HG03457 (cell line): ENCODE data around the gene IL2RA.

ENCODE experiments used
- ATAC-seq: cut with Tn5 transposase; IDR thresholded peaks from one replicate; pipeline ENCODE4 v1.9.1; 2021; ENCODE audit warnings: moderate number of reproducible peaks; ENCODE audit not compliant: unreplicated experiment

The IL2RA gene

DNA sequence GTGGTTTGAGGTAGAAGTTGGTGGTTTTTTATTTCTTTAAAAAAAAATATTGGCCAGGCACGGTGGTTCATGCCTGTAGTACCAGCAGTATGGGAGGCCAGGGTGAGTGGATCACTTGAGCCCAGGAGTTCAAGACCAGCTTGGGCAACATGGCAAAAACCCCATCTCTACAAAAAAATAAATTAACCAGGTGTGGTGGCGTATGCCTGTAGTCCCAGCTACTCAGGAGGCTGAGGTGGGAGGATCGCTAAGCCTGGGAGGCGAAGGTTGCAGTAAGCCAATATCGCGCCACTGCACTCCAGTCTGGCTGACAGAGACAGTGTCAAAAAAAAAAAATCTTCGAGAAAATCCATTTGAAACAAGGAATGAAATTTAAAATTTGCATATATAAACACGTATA, 1.1 kb downstream of the IL2RA start:
- ATAC-seq, result no peak

DNA sequence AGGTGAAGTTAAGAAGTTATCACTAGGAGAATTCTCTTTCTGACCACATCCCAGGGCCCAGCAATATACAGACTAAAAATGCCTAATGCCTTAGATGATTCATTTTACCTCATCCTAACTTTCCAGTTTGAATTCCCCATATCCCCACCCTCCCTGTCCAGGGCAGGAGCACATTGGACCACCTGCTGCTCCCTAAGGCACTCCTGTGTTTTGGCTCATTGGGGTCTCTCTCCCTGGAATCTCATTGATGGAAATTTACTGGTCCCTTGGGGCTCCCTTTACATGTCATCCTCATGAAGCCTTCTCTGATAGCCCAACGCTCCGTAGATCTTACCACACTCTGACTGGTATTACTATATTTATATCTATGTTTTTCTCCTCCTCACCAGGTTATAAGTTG, 2.7 kb downstream of the IL2RA start:
- ATAC-seq, result no peak

GRCh38 chr10:6058682-6059475, 3.3 kb downstream of the IL2RA start:
- no peak for ATAC-seq

GRCh38 chr10:6056411-6057135, 5.6 kb downstream of the IL2RA start:
- no peak for ATAC-seq

DNA sequence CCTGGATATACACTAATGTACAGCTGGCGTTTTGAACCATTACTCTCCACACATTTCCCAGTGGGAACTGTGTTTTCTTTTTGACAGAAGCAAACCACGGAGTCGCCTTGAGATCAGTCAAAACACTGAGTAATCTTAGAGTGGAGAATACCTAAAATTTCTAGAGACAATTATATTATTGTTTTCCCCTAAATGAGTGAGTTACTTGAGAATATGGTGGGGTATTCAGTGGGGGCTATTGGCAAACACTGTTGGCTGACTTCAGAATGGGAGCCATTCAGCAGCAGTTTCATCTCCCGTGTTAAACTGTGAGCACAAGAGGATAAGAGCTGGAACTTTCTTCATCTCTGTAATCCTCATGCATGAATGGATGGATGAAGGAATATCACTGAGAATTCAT, 6.2 kb downstream of the IL2RA start:
- ATAC-seq, result no peak

DNA sequence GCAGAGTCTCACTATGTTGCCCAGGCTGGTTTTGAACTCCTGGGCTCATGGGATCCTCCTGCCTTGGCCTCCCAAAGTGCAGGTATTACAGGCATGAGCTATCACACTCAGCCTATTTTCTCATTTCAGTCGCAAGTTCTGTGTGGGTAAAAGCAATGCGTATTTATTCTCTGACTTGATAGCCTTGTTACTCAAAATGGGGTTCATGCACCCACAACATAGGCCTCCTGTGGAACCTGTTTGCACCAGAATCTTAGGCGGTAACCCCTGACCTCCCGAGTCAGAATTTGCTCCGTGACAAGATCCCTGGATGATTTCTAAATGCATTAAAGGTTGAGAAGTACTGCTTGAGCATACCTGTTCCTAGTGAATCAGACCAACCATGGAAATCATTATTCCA, 7.3 kb downstream of the IL2RA start:
- ATAC-seq, result no peak

DNA sequence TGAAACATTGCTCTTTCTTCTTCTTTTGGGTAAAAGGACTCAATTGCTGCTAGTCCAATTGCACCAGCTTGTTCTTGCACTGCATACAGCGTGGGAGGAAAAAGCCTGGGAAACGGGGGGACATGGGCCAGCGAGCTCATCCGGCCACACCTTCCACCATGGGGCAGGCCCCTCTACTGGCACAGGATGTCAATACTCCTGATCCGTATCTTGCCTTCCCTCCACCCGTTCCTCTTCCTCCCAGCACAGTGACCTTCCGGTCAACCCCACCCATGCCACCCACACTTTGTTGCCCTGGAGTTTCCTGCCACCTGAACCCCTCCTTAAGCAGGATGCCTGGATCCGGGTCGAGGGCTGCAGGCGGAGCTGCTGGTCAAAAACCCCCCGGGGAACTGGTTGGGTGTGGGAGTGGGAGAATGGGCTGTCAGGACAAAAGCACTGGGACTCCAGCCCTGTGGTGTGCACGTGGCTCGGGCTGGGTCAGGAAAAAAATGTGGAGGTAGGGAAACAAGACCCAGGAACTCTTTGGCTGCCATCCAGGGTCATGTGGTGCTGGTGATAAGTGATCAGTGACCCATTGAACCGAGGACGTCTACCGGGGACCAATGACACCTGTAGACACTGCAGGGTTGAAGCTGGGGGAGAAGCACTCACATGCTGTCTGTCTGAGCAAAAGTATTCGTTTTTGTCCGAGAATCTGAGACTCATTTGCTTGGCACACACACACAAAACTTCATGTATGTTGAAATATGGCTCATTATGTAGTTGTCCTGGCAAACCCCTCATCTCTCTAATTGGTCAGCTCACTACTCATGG, 8.1 kb downstream of the IL2RA start:
- ATAC-seq, result no peak

DNA sequence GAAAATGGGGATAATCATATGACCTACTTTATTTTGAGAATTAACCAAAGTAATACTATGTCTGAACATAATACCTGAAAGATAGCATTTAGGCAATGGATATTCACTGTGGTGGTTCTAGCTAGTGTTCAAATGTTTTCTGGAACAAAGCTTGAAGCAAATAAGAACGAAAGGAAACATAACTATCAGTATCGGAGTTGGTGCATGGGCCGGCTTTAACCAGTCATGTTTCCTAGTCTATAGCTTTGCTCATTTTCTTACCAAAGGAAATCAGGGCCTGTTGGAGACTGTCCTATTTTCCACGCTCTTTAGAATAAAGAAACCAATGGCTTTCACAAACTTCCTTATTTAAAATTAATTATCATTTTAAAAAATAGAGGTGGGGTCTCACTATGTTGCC, 8.9 kb downstream of the IL2RA start:
- no peak for ATAC-seq

GRCh38 chr10:6052247-6053221, 9.6 kb downstream of the IL2RA start:
- peak; percentile 12 for ATAC-seq

DNA sequence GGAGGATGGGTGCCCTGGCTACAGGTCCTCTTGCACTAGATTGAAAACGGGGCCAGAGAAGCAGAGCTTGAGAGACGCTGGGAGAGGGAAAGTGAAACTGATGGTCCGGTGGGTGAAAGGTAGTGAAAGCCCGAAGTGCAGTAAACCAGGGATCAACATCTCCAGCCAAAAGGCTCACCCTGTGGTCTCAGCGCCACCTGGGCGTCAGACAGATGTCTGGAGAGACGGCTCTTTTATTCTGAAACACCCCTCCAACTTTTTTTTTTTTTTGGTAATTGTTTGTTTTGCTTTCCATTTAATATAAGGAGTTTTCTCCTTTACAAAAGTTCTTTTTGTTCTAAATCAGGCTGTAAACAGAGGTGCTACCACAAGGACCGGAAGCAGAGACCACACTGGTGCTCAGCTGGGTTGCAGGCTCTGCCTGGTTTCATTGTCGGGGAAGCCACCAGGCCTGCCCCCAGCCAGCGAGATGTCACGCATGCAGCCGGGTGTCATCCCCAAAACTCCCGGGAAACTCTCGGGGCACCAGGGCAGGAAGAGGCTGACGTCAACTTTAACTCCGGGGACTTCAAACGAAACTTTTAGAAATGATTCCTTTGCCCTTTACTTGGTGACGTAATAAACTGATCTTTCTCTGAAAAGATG, 11.2 kb downstream of the IL2RA start:
- peak; percentile 57 for ATAC-seq

DNA sequence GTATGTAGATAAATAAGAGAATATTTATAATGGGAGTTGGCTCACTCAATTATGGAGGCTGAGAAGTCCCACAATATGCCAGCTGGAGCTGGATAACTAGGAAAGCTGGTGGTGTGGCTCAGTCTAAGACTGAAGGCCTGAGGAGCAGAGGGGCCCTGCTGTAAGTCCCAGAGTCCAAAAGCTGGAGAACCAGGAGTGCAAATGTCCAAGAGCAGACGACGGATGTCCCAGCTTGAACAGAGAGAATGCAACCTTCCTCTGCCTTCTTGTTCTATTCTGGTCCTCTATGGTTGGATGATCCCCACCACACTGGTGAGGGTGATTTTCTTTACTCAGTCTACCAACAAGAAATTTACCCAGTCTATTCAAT, 13.2 kb downstream of the IL2RA start:
- ATAC-seq, result no peak

GRCh38 chr10:6048281-6049030, 13.7 kb downstream of the IL2RA start:
- ATAC-seq, result no peak

DNA sequence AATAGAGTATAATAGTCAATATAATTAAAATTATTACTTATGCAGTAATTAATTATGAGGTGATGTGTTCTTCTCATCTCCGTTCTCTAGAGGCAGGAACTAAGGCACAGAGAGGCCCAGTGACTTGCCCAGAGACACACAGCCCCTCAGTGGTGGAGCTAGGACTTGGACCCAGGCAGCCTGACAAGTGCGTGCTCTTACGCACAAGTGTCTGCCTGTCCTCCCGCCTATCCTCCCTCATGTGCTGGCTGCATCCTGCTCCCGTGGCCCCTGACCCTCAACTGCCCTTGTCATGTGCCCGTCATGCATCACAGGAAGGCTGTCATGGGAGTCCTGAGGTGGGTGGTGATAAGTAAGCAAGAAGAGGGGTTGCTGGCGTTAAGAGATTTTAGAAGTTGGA, 14.3 kb downstream of the IL2RA start:
- ATAC-seq, result no peak

GRCh38 chr10:6046773-6047611, 15.2 kb downstream of the IL2RA start:
- no peak for ATAC-seq

DNA sequence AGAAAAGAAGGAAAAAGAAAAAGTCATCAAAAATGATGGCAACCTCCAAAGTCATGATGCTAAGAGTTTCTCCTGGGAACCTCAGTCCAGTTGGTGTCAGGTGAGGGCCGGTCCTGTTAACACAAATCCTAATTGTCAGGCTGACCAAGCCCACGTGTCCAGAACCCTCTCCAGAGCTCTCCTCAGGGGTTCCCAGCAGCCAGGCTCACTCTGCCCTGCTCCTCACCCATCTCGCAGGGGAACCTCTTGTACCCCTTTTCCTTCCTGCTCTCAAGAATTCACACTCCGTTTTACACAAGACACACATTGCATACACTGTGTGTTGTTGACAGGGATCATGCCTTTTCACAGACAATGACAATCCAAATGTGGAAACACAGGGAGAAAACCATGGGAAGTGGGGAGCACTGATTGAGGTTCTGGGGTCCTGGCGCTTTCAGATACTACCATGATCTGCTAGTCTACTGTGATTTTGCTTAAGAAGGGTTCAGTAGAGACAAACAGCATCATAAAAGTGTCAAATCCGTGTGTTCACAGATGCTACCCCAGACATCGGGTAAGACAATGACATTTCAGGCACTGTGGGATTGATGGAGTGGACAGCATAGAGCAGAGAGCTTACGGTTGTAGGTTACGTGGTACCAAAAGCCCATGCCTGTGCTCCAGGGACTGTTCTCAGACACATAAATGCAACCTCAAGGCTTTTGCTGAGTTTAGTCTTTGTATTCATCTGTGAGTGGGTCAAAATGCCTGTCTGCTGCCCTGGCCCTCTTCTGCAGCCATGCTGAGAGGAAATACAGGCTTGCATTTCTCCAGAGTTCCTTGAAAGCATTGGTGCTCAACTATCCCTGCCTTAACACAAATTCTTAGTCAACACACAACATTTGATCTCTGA, 16.0 kb downstream of the IL2RA start:
- no peak for ATAC-seq

GRCh38 chr10:6045314-6045848, 16.8 kb downstream of the IL2RA start:
- ATAC-seq, result peak; percentile 31

GRCh38 chr10:6044751-6045313, 17.3 kb downstream of the IL2RA start:
- peak; percentile 39 for ATAC-seq
